HepG2 (cell line): ENCODE results near the gene ZNF524. TPM values are rescaled to one million over a fixed set of nuclear protein-coding genes. Genes with fewer than 3 reads are reported as not detected.

Experiments used
- CAMTA2 ChIP-seq: sonication (generic); formaldehyde crosslinking; IDR thresholded peaks from 2 replicates; pipeline ENCODE4 v1.4.0; 2020; ENCODE audit warnings: mild to moderate bottlenecking, missing genetic modification reagents, borderline replicate concordance
- HMG20B ChIP-seq: conservative IDR thresholded peaks from 2 replicates; pipeline ENCODE4 v1.6.1; 2016; ENCODE audit warnings: missing genetic modification reagents, missing compliant biosample characterization
- KAT8 ChIP-seq: IDR thresholded peaks from 2 replicates; pipeline ENCODE4 v1.6.1; 2016; ENCODE audit warnings: missing genetic modification reagents, missing compliant biosample characterization
- KLF13 ChIP-seq: sonication (generic); formaldehyde crosslinking; IDR thresholded peaks from 2 replicates; pipeline ENCODE4 v1.4.0; 2020; ENCODE audit warnings: mild to moderate bottlenecking, missing genetic modification reagents
- MEIS2 ChIP-seq: sonication (generic); formaldehyde crosslinking; IDR thresholded peaks from 2 replicates; pipeline ENCODE4 v1.9.0; 2021; ENCODE audit warnings: mild to moderate bottlenecking, missing genetic modification reagents
- RBM22 ChIP-seq: fragments of 200-400 bp; formaldehyde crosslinking; optimal IDR thresholded peaks from 2 replicates; pipeline ENCODE3; 2017; ENCODE audit warnings: mild to moderate bottlenecking, low read length, moderate library complexity
- REXO4 ChIP-seq: sonication (generic); formaldehyde crosslinking; IDR thresholded peaks from 2 replicates; pipeline ENCODE4 v1.8.0; 2022; ENCODE audit warnings: missing genetic modification reagents, mild to moderate bottlenecking, borderline replicate concordance
- TCF7 ChIP-seq: sonication (generic); IDR thresholded peaks from 2 replicates; pipeline ENCODE4 v1.6.1; 2016; ENCODE audit warnings: antibody characterized with exemption, low read depth
- ZSCAN12 ChIP-seq: sonication (generic); formaldehyde crosslinking; IDR thresholded peaks from 2 replicates; pipeline ENCODE4 v1.9.0; 2021; ENCODE audit warnings: mild to moderate bottlenecking, missing genetic modification reagents
- polyA plus RNA-seq, 8 experiments: library from polyadenylated mRNA; depleted of rRNA in 3 of 8; stranded (reverse) in 7 of 8; unstranded in 1 of 8; fragments of >200 nt; fragmentation: Illumina TruSeq in 4 of 8; extraction: Trizol in 4 of 8; gene quantifications; 2 replicates each; pipeline versions ENCODE4 v1.2.1 to v1.2.3, GENCODE V29; 2011 to 2016; ENCODE audit warnings: low read depth in 4 of 8, missing spikeins in 1 of 8, mixed read lengths in 1 of 8; ENCODE audit not compliant: insufficient read depth in 1 of 8
- total RNA-seq, 5 experiments: library from RNA; depleted of rRNA; stranded (reverse); fragments of >200 nt; fragmentation: Illumina TruSeq; extraction: Trizol; gene quantifications; 2 replicates each; pipeline ENCODE4 v1.2.3, GENCODE V29; 2016; ENCODE audit warnings: low read depth in 1 of 5
- TF ChIP-seq, protein P1 (sequence below): IDR thresholded peaks from 2 replicates; pipeline ENCODE4 v1.6.1; 2012; ENCODE audit warnings: low read depth, low read length, improper control_type of control experiment
- TF ChIP-seq, protein P2 (sequence below), 2 experiments: fragments of 450-650 bp in 1 of 2; sonication (generic) in 1 of 2; formaldehyde crosslinking; IDR thresholded peaks; 2 replicates each; pipeline versions ENCODE4 v1.5.0 to v1.8.0; 2020 to 2022; ENCODE audit warnings: mild to moderate bottlenecking in 1 of 2, missing genetic modification reagents in 1 of 2
- TF ChIP-seq, protein P3 (sequence below): sonication (generic); formaldehyde crosslinking; IDR thresholded peaks from 2 replicates; pipeline ENCODE4 v1.4.0; 2020; ENCODE audit warnings: missing genetic modification reagents, borderline replicate concordance
- TF ChIP-seq, protein P4 (sequence below), 2 experiments: sonication (generic) in 1 of 2; formaldehyde crosslinking in 1 of 2; IDR thresholded peaks; 2 replicates each; pipeline versions ENCODE4 v1.4.0 to v1.6.1; 2018 to 2020; ENCODE audit warnings: missing genetic modification reagents in 2 of 2, borderline replicate concordance in 1 of 2, low read depth in 1 of 2, mild to moderate bottlenecking in 1 of 2, missing biosample characterization in 1 of 2
- TF ChIP-seq, protein P5 (sequence below): sonication (generic); formaldehyde crosslinking; IDR thresholded peaks from 2 replicates; pipeline ENCODE4 v1.4.0; 2020; ENCODE audit warnings: missing genetic modification reagents, low read depth, mild to moderate bottlenecking, borderline replicate concordance

Gene ZNF524
- total and polyA plus RNA-seq, 2 of the 13 experiments (the other 11 are each of a cell fraction or from before 2014, with no cell fraction given) = 3.2 to 4.6 TPM

DNA sequence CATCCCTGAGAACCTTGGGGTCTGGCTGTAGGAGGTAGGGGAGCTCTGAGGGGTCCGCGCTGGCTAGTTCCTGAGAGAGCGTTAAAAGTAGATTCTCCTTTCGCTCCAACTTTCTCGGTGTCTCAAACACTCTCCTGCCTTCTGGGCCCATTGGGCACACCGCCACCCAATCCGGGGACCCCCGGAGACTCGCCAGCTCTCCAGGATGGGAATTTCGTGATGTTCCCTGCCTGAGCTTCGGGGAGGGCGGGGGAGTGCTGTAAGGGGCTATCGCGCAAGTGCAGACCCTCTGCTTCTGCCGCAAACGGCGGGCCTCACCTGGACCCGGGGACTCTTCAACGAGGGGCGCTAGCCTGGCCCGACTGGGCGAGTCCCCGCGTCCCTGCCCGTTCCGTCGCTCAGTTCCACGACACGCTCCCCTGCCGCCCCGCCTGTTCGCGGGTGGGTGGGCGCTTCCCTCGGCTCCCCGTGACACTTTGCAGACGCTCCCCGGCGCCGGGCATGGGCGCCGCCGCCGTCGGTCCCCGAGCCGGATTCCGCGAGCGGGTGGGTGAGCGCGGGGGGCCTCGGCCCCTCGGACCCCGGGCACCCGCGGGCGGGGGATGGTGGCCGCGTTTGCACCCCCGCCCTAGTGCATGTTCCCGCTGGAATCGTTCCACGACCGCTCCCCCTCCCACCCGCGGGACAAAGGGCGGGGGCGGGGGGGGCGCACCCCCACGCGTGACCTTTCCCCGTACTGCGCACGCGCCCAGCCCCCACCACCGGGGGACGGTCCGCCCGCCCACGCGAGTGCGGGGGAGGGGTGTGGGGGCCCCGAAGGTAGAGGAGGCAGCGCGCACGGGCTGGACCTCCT lies 47.9 kb downstream of the ZNF524 start, which contains the start of gene CCDC106 (continued):
- TF ChIP-seq, protein P1, sequence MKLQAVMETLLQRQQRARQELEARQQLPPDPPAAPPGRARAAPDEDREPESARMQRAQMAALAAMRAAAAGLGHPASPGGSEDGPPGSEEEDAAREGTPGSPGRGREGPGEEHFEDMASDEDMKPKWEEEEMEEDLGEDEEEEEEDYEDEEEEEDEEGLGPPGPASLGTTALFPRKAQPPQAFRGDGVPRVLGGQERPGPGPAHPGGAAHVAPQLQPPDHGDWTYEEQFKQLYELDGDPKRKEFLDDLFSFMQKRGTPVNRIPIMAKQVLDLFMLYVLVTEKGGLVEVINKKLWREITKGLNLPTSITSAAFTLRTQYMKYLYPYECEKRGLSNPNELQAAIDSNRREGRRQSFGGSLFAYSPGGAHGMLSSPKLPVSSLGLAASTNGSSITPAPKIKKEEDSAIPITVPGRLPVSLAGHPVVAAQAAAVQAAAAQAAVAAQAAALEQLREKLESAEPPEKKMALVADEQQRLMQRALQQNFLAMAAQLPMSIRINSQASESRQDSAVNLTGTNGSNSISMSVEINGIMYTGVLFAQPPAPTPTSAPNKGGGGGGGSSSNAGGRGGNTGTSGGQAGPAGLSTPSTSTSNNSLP = no peak
- TF ChIP-seq HMG20B (CRISPR knock-in tag) (0 out of 2 replicates have a peak, but pooled peaks have one; percentile 20), ZSCAN12 (CRISPR knock-in tag) (0 out of 2 replicates have a peak, but pooled peaks have one; percentile 43), REXO4 (CRISPR knock-in tag) (no peak), RBM22 (no peak), MEIS2 (CRISPR knock-in tag) (peak; percentile 17; the same call in 1 of the 2 replicates), KLF13 (CRISPR knock-in tag) (no peak), TCF7 (no peak), CAMTA2 (CRISPR knock-in tag) (0 out of 2 replicates have a peak, but pooled peaks have one; percentile 56), KAT8 (CRISPR knock-in tag) (0 out of 2 replicates have a peak, but pooled peaks have one; percentile 54)
- TF ChIP-seq, protein P2, sequence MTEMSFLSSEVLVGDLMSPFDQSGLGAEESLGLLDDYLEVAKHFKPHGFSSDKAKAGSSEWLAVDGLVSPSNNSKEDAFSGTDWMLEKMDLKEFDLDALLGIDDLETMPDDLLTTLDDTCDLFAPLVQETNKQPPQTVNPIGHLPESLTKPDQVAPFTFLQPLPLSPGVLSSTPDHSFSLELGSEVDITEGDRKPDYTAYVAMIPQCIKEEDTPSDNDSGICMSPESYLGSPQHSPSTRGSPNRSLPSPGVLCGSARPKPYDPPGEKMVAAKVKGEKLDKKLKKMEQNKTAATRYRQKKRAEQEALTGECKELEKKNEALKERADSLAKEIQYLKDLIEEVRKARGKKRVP (CRISPR knock-in tag; IDR thresholded peaks at IDR 0.05) = 0 out of 4 replicates have a peak, but pooled peaks of 1 of the 2 experiments have one; percentile 17
- TF ChIP-seq, protein P3, sequence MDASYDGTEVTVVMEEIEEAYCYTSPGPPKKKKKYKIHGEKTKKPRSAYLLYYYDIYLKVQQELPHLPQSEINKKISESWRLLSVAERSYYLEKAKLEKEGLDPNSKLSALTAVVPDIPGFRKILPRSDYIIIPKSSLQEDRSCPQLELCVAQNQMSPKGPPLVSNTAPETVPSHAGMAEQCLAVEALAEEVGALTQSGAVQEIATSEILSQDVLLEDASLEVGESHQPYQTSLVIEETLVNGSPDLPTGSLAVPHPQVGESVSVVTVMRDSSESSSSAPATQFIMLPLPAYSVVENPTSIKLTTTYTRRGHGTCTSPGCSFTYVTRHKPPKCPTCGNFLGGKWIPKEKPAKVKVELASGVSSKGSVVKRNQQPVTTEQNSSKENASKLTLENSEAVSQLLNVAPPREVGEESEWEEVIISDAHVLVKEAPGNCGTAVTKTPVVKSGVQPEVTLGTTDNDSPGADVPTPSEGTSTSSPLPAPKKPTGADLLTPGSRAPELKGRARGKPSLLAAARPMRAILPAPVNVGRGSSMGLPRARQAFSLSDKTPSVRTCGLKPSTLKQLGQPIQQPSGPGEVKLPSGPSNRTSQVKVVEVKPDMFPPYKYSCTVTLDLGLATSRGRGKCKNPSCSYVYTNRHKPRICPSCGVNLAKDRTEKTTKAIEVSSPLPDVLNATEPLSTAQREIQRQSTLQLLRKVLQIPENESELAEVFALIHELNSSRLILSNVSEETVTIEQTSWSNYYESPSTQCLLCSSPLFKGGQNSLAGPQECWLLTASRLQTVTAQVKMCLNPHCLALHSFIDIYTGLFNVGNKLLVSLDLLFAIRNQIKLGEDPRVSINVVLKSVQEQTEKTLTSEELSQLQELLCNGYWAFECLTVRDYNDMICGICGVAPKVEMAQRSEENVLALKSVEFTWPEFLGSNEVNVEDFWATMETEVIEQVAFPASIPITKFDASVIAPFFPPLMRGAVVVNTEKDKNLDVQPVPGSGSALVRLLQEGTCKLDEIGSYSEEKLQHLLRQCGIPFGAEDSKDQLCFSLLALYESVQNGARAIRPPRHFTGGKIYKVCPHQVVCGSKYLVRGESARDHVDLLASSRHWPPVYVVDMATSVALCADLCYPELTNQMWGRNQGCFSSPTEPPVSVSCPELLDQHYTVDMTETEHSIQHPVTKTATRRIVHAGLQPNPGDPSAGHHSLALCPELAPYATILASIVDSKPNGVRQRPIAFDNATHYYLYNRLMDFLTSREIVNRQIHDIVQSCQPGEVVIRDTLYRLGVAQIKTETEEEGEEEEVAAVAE (CRISPR knock-in tag) = no peak
- TF ChIP-seq, protein P4, sequence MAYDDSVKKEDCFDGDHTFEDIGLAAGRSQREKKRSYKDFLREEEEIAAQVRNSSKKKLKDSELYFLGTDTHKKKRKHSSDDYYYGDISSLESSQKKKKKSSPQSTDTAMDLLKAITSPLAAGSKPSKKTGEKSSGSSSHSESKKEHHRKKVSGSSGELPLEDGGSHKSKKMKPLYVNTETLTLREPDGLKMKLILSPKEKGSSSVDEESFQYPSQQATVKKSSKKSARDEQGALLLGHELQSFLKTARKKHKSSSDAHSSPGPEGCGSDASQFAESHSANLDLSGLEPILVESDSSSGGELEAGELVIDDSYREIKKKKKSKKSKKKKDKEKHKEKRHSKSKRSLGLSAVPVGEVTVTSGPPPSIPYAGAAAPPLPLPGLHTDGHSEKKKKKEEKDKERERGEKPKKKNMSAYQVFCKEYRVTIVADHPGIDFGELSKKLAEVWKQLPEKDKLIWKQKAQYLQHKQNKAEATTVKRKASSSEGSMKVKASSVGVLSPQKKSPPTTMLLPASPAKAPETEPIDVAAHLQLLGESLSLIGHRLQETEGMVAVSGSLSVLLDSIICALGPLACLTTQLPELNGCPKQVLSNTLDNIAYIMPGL (CRISPR knock-in tag; IDR thresholded peaks at IDR 0.05; ENCODE audit: borderline replicate concordance in 1 of 2, low read depth in 1 of 2) = peak; percentile 45 to 65
- TF ChIP-seq, protein P5, sequence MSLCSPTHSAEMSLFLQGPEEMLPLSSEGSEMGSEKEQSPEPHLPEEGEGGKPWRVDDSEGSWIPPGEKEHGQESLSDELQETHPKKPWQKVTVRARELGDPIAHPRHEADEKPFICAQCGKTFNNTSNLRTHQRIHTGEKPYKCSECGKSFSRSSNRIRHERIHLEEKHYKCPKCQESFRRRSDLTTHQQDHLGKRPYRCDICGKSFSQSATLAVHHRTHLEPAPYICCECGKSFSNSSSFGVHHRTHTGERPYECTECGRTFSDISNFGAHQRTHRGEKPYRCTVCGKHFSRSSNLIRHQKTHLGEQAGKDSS = peak; percentile 45; the same call in 1 of the 2 replicates
